Muscle layer of duodenum (tissue), 2 donors: ENCODE data around the gene CRAT.
A peak's percentile ranks its signal among the peaks of the same experiment; 100 is the strongest.
"Not testable (repeated sequence)": the region's sequence is repeated elsewhere in the genome, so short reads cannot be mapped to it uniquely, and the experiment has no call there.

Experiments
- H3K27ac ChIP-seq: one replicate; pipeline ENCODE4 v1.7.0; 2013; ENCODE audit warnings: mild to moderate bottlenecking, low read length
- H3K27me3 ChIP-seq: one replicate; pipeline ENCODE4 v1.7.0; 2013; ENCODE audit warnings: low read depth, mild to moderate bottlenecking, control low read depth, low read length
- H3K36me3 ChIP-seq, 2 donors: one replicate each; pipeline ENCODE4 v1.7.0; 2013; ENCODE audit warnings: low read length in 2 of 2, control low read depth in 1 of 2, mild to moderate bottlenecking in 1 of 2; ENCODE audit not compliant: insufficient read depth in 2 of 2, control insufficient read depth in 1 of 2
- H3K4me1 ChIP-seq, 2 donors: one replicate each; pipeline ENCODE4 v1.7.0; 2013; ENCODE audit warnings: low read length in 2 of 2, mild to moderate bottlenecking in 2 of 2, control low read depth in 1 of 2, moderate library complexity in 1 of 2; ENCODE audit not compliant: insufficient read depth in 2 of 2, control insufficient read depth in 1 of 2
- H3K4me3 ChIP-seq, 2 donors: one replicate each; pipeline ENCODE4 v1.7.0; 2013; ENCODE audit warnings: low read length in 2 of 2, low read depth in 1 of 2, mild to moderate bottlenecking in 1 of 2
- H3K9me3 ChIP-seq, 2 donors: one replicate each; pipeline ENCODE4 v1.7.0; 2013; ENCODE audit warnings: low read length in 2 of 2, control low read depth in 1 of 2, mild to moderate bottlenecking in 1 of 2; ENCODE audit not compliant: control insufficient read depth in 1 of 2
- donor health status: healthy.

Gene CRAT

GRCh38 chr9:129124506-129125069 lies 14.0 kb upstream of the CRAT start:
- Histone ChIP-seq H3K36me3 (peaks cover 24 to 41% of the 10 kb centered on the region in 2 donors), H3K4me1 (no peaks in the 10 kb centered on the region), H3K27ac (no peak overlapping the region), H3K9me3 (no peaks in the 10 kb centered on the region), H3K27me3 (no peaks in the 10 kb centered on the region), H3K4me3 (no peak overlapping the region)

DNA sequence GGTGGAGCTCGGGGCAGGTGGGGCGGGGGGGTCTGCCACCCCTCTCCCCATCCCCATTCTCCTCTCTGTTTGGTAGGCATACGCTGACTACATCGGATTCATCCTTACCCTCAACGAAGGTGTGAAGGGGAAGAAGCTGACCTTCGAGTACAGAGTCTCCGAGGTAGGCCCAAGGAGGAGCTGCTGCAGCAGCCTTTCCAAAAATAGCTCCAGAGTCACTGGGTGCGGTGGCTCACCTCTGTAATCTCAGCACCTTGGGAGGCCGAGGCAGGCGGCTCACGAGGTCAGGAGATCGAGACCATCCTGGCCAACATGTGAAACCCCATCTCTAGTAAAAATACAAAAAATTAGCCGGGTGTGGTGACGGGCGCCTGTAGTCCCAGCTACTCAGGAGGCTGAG lies 12.4 kb upstream of the CRAT start:
- not testable (repeated sequence) for H3K4me1 ChIP-seq, H3K9me3 ChIP-seq, H3K27ac ChIP-seq, H3K27me3 ChIP-seq, H3K4me3 ChIP-seq
- H3K36me3 ChIP-seq = peaks cover 19 to 35% of the 10 kb centered on the region in 2 donors

GRCh38 chr9:129122133-129122532 lies 11.5 kb upstream of the CRAT start:
- Histone ChIP-seq H3K27ac (no peak overlapping the region), H3K36me3 (peaks cover 19 to 27% of the 10 kb centered on the region in 2 donors), H3K4me3 (no peak overlapping the region), H3K27me3 (no peaks in the 10 kb centered on the region), H3K9me3 (no peaks in the 10 kb centered on the region), H3K4me1 (no peaks in the 10 kb centered on the region)

- Histone ChIP-seq H3K4me1 (no peaks in the 10 kb centered on the region), H3K36me3 (peaks cover 19 to 26% of the 10 kb centered on the region in 2 donors), H3K27ac (no peak overlapping the region), H3K27me3 (no peaks in the 10 kb centered on the region), H3K9me3 (no peaks in the 10 kb centered on the region), H3K4me3 (no peak overlapping the region)
Observed at GRCh38 chr9:129121483-129121882, 10.9 kb upstream of the CRAT start.

- peaks cover 0 to 5% of the 10 kb centered on the region in 2 donors for H3K4me1 ChIP-seq
- no peaks in the 10 kb centered on the region for H3K9me3 ChIP-seq
- no peak overlapping the region for H3K27ac ChIP-seq
- no peaks in the 10 kb centered on the region for H3K27me3 ChIP-seq
- H3K36me3 ChIP-seq = peaks cover 13% of the 10 kb centered on the region in 2 donors
- no peak overlapping the region for H3K4me3 ChIP-seq
Observed at GRCh38 chr9:129118799-129119198, 8.2 kb upstream of the CRAT start.

- Histone ChIP-seq H3K9me3 (no peaks in the 10 kb centered on the region), H3K27me3 (no peaks in the 10 kb centered on the region), H3K27ac (no peak overlapping the region), H3K4me3 (no peak overlapping the region), H3K36me3 (no peaks in the 10 kb centered on the region), H3K4me1 (peaks cover 13 to 23% of the 10 kb centered on the region in 2 donors)
Observed at GRCh38 chr9:129113645-129114304, 3.2 kb upstream of the CRAT start.

DNA sequence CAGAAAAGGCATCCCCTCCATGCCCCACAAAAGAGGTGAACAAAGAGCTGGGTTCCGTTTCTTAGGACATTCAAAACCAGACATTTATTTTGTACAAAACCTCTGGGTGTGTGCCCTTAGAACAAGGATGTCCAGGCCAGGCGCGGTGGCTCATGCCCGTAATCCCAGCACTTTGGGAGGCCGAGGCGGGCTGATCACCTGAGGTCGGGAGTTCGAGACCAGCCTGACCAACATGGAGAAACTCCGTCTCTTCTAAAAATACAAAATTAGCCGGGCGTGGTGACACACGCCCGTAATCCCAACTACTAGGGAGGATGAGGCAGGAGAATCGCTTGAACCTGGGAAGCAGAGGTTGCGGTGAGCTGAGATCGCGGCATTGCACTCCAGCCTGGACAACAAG lies 1.9 kb upstream of the CRAT start:
- Histone ChIP-seq H3K4me3 (peak overlapping the region; percentile 83 to 95), H3K4me1 (peaks cover 13 to 26% of the 10 kb centered on the region in 2 donors)
- H3K27me3 ChIP-seq, H3K36me3 ChIP-seq, H3K9me3 ChIP-seq, H3K27ac ChIP-seq: not testable (repeated sequence)

- Histone ChIP-seq H3K27me3 (no peaks in the 10 kb centered on the region), H3K36me3 (peaks cover 0 to 13% of the 10 kb centered on the region in 2 donors), H3K4me3 (peak overlapping the region; percentile 83 to 95), H3K27ac (peak overlapping the region; percentile 98), H3K9me3 (no peaks in the 10 kb centered on the region), H3K4me1 (peaks cover 13 to 26% of the 10 kb centered on the region in 2 donors)
Observed at GRCh38 chr9:129111528-129112151, 1.0 kb upstream of the CRAT start.

GRCh38 chr9:129109952-129110739 lies 447 bp downstream of the CRAT start:
- Histone ChIP-seq H3K27me3 (no peaks in the 10 kb centered on the region), H3K27ac (peak overlapping the region; percentile 45), H3K4me3 (peak overlapping the region; percentile 65 to 95), H3K9me3 (no peaks in the 10 kb centered on the region), H3K4me1 (peaks cover 13 to 26% of the 10 kb centered on the region in 2 donors), H3K36me3 (peaks cover 0 to 14% of the 10 kb centered on the region in 2 donors)

GRCh38 chr9:129109537-129109903 lies 1.1 kb downstream of the CRAT start:
- Histone ChIP-seq H3K9me3 (no peaks in the 10 kb centered on the region), H3K4me3 (peak overlapping the region; percentile 2 to 95), H3K36me3 (peaks cover 0 to 14% of the 10 kb centered on the region in 2 donors), H3K4me1 (peaks cover 13 to 26% of the 10 kb centered on the region in 2 donors), H3K27ac (no peak overlapping the region), H3K27me3 (no peaks in the 10 kb centered on the region)
